ENCODE results near the gene REN. TPM values are rescaled to one million over a fixed set of nuclear protein-coding genes. Genes with fewer than 3 reads are reported as not detected.
A peak's percentile ranks its signal among the peaks of the same experiment; 100 is the strongest.

Gene REN
- polyA plus RNA-seq (2013, experiment 1 of 2), result 0.10 TPM
- polyA plus RNA-seq (2013, experiment 2 of 2), result 0.07 TPM

- Histone ChIP-seq H3K4me1 (ENCODE audit: control insufficient read depth, insufficient read depth, low read depth, low read length) (no peaks in the 10 kb centered on the region), H2BK15ac (ENCODE audit: low read depth, poor library complexity, severe bottlenecking) (no peak within 1 kb of the TSS), H2AFZ (ENCODE audit: low read depth, low read length) (no peak within 1 kb of the TSS), H2BK12ac (ENCODE audit: low read length in 2 of 2) (no peak within 1 kb of the TSS), H3K4me2 (ENCODE audit: low read length, poor library complexity, severe bottlenecking) (no peak within 1 kb of the TSS), H3K18ac (ENCODE audit: low read depth in 1 of 2, low read length in 2 of 2) (no peak within 1 kb of the TSS), H2BK5ac (ENCODE audit: low read depth, low read length, poor library complexity, severe bottlenecking) (no peak within 1 kb of the TSS), H3K9me3 (ENCODE audit: control insufficient read depth, low read length) (peaks cover 13% of the 10 kb centered on the region), H3K27ac (ENCODE audit: low read length, poor library complexity, severe bottlenecking) (no peak within 1 kb of the TSS), H3K4ac (ENCODE audit: low read depth in 1 of 2, low read length in 2 of 2) (no peak within 1 kb of the TSS), H4K91ac (ENCODE audit: low read length) (peak within 1 kb of the TSS; percentile 37), H3K9ac (ENCODE audit: low read length) (no peak within 1 kb of the TSS), H3K36me3 (ENCODE audit: control insufficient read depth in 1 of 2, insufficient read depth in 2 of 2, low read depth in 1 of 2, low read length in 2 of 2) (no peaks in the 10 kb centered on the region), H3K23ac (ENCODE audit: low read length in 2 of 2) (peak within 1 kb of the TSS in 1 of 2 experiments; percentile 19), H2AK5ac (ENCODE audit: low read length, severe bottlenecking) (no peak within 1 kb of the TSS), H3K4me3 (ENCODE audit: insufficient read depth in 1 of 2, low read depth in 1 of 2, low read length in 2 of 2) (no peak within 1 kb of the TSS), H2BK120ac (ENCODE audit: low read depth, low read length) (no peak within 1 kb of the TSS), H3K79me1 (replicated peaks; ENCODE audit: low read length, poor library complexity, severe bottlenecking) (no peaks in the 10 kb centered on the region), H3K14ac (ENCODE audit: low read length in 2 of 2) (peak within 1 kb of the TSS in 1 of 2 experiments; percentile 20), H4K8ac (ENCODE audit: low read length) (no peak within 1 kb of the TSS), H3K27me3 (ENCODE audit: control insufficient read depth in 1 of 2, insufficient read depth in 1 of 2, low read length in 2 of 2) (peaks cover 18 to 37% of the 10 kb centered on the region in 2 experiments)
- 80% methylated on average over 5 of the region's 5 CpGs for WGBS
- no peak for DNase-seq
Observed at GRCh38 chr1:204166219-204166618, at the start of gene REN. REN (minus strand) TSS chr1:204166337; CDS start chr1:204166293, 44 bp downstream.

- Histone ChIP-seq H3K4me2 (ENCODE audit: low read length, poor library complexity, severe bottlenecking) (peak within 1 kb of the TSS; percentile 67), H3K23ac (ENCODE audit: low read length in 2 of 2) (no peak within 1 kb of the TSS), H4K8ac (ENCODE audit: low read length) (no peak within 1 kb of the TSS), H4K91ac (ENCODE audit: low read length) (no peak within 1 kb of the TSS), H3K79me1 (replicated peaks; ENCODE audit: low read length, poor library complexity, severe bottlenecking) (no peaks in the 10 kb centered on the region), H3K9ac (ENCODE audit: low read length) (no peak within 1 kb of the TSS), H3K4ac (ENCODE audit: low read depth in 1 of 2, low read length in 2 of 2) (no peak within 1 kb of the TSS), H2BK12ac (ENCODE audit: low read length in 2 of 2) (peak within 1 kb of the TSS in 1 of 2 experiments; percentile 26), H2AK5ac (ENCODE audit: low read length, severe bottlenecking) (peak within 1 kb of the TSS; percentile 80), H3K27me3 (ENCODE audit: control insufficient read depth in 1 of 2, insufficient read depth in 1 of 2, low read length in 2 of 2) (peaks cover 42 to 53% of the 10 kb centered on the region in 2 experiments), H3K4me3 (ENCODE audit: insufficient read depth in 1 of 2, low read depth in 1 of 2, low read length in 2 of 2) (peak within 1 kb of the TSS; percentile 9 to 38), H3K27ac (ENCODE audit: low read length, poor library complexity, severe bottlenecking) (no peak within 1 kb of the TSS), H2BK120ac (ENCODE audit: low read depth, low read length) (no peak within 1 kb of the TSS), H2BK15ac (ENCODE audit: low read depth, poor library complexity, severe bottlenecking) (no peak within 1 kb of the TSS), H2AFZ (ENCODE audit: low read depth, low read length) (no peak within 1 kb of the TSS), H3K36me3 (ENCODE audit: control insufficient read depth in 1 of 2, insufficient read depth in 2 of 2, low read depth in 1 of 2, low read length in 2 of 2) (no peaks in the 10 kb centered on the region), H3K14ac (ENCODE audit: low read length in 2 of 2) (no peak within 1 kb of the TSS), H3K18ac (ENCODE audit: low read depth in 1 of 2, low read length in 2 of 2) (no peak within 1 kb of the TSS), H3K9me3 (ENCODE audit: control insufficient read depth, low read length) (no peaks in the 10 kb centered on the region), H2BK5ac (ENCODE audit: low read depth, low read length, poor library complexity, severe bottlenecking) (peak within 1 kb of the TSS; percentile 32), H3K4me1 (ENCODE audit: control insufficient read depth, insufficient read depth, low read depth, low read length) (peaks cover 9% of the 10 kb centered on the region)
- 12% methylated on average over 41 of the region's 41 CpGs for WGBS
- peak; percentile 71 for DNase-seq
Observed at GRCh38 chr1:204213668-204214662, 47.8 kb upstream of the REN start, which contains the start of gene GOLT1A. GOLT1A (minus strand) TSS chr1:204213988; CDS start chr1:204213906, 82 bp downstream.

DNA sequence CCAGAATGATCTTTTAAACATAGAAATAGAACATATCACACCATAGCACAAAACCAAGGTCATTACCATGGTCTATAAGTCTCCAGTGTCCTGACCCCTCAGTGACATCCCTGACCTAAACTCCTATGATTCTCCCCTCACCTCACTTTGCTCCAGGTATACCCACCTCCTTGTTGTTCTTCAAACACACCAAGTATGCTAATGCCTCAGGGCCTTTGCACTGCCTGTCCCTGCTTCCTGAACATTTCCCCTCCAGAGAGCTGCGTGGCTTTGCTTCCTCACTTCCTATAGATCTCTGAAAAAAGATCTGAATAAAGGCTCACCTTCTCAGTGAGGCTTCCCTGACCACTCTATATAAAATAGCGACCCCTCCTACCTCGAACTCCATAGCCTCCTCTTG, 46.6 kb upstream of the REN start:
- H2BK120ac ChIP-seq (ENCODE audit: low read depth, low read length), result no peak overlapping the region
- WGBS, result 91% methylated on average over 2 of the region's 3 CpGs
- no peak overlapping the region for H2BK12ac ChIP-seq (ENCODE audit: low read length in 2 of 2)

DNA sequence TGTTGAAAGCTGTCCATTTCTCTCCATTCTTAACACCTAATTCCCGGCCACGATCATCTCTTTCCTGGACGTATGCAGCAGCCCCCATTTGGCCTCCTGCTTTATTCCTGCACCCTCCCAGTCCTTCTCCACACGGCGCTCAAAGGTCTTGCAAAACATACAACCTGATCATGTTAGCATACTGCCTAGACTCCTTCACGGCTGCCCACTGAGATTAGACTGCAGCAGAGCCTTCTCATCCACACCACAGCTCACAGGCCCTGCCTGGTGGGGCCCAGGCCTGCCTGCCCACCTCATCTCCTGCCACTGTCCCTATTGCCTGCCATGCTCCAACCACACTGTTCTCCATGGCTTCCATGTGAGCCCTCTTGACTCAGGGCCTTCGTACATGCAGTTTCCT, 44.9 kb upstream of the REN start:
- no peak overlapping the region for H4K8ac ChIP-seq (ENCODE audit: low read length)
- no peak overlapping the region for H3K4me3 ChIP-seq (ENCODE audit: insufficient read depth in 1 of 2, low read depth in 1 of 2, low read length in 2 of 2)
- no peak overlapping the region for H2AFZ ChIP-seq (ENCODE audit: low read depth, low read length)
- no peak overlapping the region for H3K4ac ChIP-seq (ENCODE audit: low read depth in 1 of 2, low read length in 2 of 2)
- no peak overlapping the region for H2BK15ac ChIP-seq (ENCODE audit: low read depth, poor library complexity, severe bottlenecking)
- no peak overlapping the region for H2BK5ac ChIP-seq (ENCODE audit: low read depth, low read length, poor library complexity, severe bottlenecking)
- no peak overlapping the region for H2BK120ac ChIP-seq (ENCODE audit: low read depth, low read length)
- no peak for DNase-seq
- H3K36me3 ChIP-seq (ENCODE audit: control insufficient read depth in 1 of 2, insufficient read depth in 2 of 2, low read depth in 1 of 2, low read length in 2 of 2), result no peaks in the 10 kb centered on the region
- no peak overlapping the region for H4K91ac ChIP-seq (ENCODE audit: low read length)
- H3K4me2 ChIP-seq (ENCODE audit: low read length, poor library complexity, severe bottlenecking), result no peak overlapping the region
- H3K27ac ChIP-seq (ENCODE audit: low read length, poor library complexity, severe bottlenecking), result no peak overlapping the region
- no peak overlapping the region for H3K23ac ChIP-seq (ENCODE audit: low read length in 2 of 2)
- H3K14ac ChIP-seq (ENCODE audit: low read length in 2 of 2), result no peak overlapping the region
- 78% methylated on average over 7 of the region's 7 CpGs for WGBS
- H3K4me1 ChIP-seq (ENCODE audit: control insufficient read depth, insufficient read depth, low read depth, low read length), result peaks cover 11% of the 10 kb centered on the region
- no peak overlapping the region for H2BK12ac ChIP-seq (ENCODE audit: low read length in 2 of 2)
- no peak overlapping the region for H3K9ac ChIP-seq (ENCODE audit: low read length)
- peaks cover 37 to 38% of the 10 kb centered on the region in 2 experiments for H3K27me3 ChIP-seq (ENCODE audit: control insufficient read depth in 1 of 2, insufficient read depth in 1 of 2, low read length in 2 of 2)
- no peak overlapping the region for H3K18ac ChIP-seq (ENCODE audit: low read depth in 1 of 2, low read length in 2 of 2)
- H3K79me1 ChIP-seq (replicated peaks; ENCODE audit: low read length, poor library complexity, severe bottlenecking), result no peaks in the 10 kb centered on the region
- no peak overlapping the region for H2AK5ac ChIP-seq (ENCODE audit: low read length, severe bottlenecking)
- no peaks in the 10 kb centered on the region for H3K9me3 ChIP-seq (ENCODE audit: control insufficient read depth, low read length)

More for the DNA sequence above, 46.6 kb upstream of the REN start:
- DNase-seq, result no peak
- Histone ChIP-seq H3K79me1 (replicated peaks; ENCODE audit: low read length, poor library complexity, severe bottlenecking) (no peaks in the 10 kb centered on the region), H2BK15ac (ENCODE audit: low read depth, poor library complexity, severe bottlenecking) (no peak overlapping the region), H3K27ac (ENCODE audit: low read length, poor library complexity, severe bottlenecking) (no peak overlapping the region), H4K8ac (ENCODE audit: low read length) (no peak overlapping the region), H3K18ac (ENCODE audit: low read depth in 1 of 2, low read length in 2 of 2) (no peak overlapping the region), H2BK5ac (ENCODE audit: low read depth, low read length, poor library complexity, severe bottlenecking) (no peak overlapping the region), H3K4me2 (ENCODE audit: low read length, poor library complexity, severe bottlenecking) (no peak overlapping the region), H3K9me3 (ENCODE audit: control insufficient read depth, low read length) (no peaks in the 10 kb centered on the region), H2AK5ac (ENCODE audit: low read length, severe bottlenecking) (no peak overlapping the region), H4K91ac (ENCODE audit: low read length) (no peak overlapping the region), H3K36me3 (ENCODE audit: control insufficient read depth in 1 of 2, insufficient read depth in 2 of 2, low read depth in 1 of 2, low read length in 2 of 2) (no peaks in the 10 kb centered on the region), H3K4me3 (ENCODE audit: insufficient read depth in 1 of 2, low read depth in 1 of 2, low read length in 2 of 2) (no peak overlapping the region), H3K9ac (ENCODE audit: low read length) (no peak overlapping the region), H3K4ac (ENCODE audit: low read depth in 1 of 2, low read length in 2 of 2) (no peak overlapping the region), H3K4me1 (ENCODE audit: control insufficient read depth, insufficient read depth, low read depth, low read length) (peaks cover 9% of the 10 kb centered on the region), H3K14ac (ENCODE audit: low read length in 2 of 2) (no peak overlapping the region), H3K27me3 (ENCODE audit: control insufficient read depth in 1 of 2, insufficient read depth in 1 of 2, low read length in 2 of 2) (peaks cover 35 to 44% of the 10 kb centered on the region in 2 experiments), H3K23ac (ENCODE audit: low read length in 2 of 2) (no peak overlapping the region), H2AFZ (ENCODE audit: low read depth, low read length) (no peak overlapping the region)
